Measurements from ENCODE around the gene DBR1.

- TF ChIP-seq ZBTB1 (CRISPR knock-in tag; IDR thresholded peaks at IDR 0.05; ENCODE audit: borderline replicate concordance): no peak
- TF ChIP-seq GABPB1 (CRISPR knock-in tag; IDR thresholded peaks at IDR 0.05): no peak
- TF ChIP-seq CEBPB (IDR thresholded peaks at IDR 0.05; ENCODE audit: borderline replicate concordance, low read depth, low read length): no peak
- no peak for TF ChIP-seq RAD21 (CRISPR knock-in tag; IDR thresholded peaks at IDR 0.05)
- TF ChIP-seq EP300 (IDR thresholded peaks at IDR 0.05; ENCODE audit: low read depth in 2 of 2, low read length in 2 of 2): no peak
- TF ChIP-seq EP300 (CRISPR knock-in tag; IDR thresholded peaks at IDR 0.05; ENCODE audit: borderline replicate concordance): no peak
- TF ChIP-seq CTCF (CRISPR knock-in tag; IDR thresholded peaks at IDR 0.05): no peak
- no peak for TF ChIP-seq PAX8 (CRISPR knock-in tag; IDR thresholded peaks at IDR 0.05; ENCODE audit: borderline replicate concordance)
- TF ChIP-seq, protein P1, sequence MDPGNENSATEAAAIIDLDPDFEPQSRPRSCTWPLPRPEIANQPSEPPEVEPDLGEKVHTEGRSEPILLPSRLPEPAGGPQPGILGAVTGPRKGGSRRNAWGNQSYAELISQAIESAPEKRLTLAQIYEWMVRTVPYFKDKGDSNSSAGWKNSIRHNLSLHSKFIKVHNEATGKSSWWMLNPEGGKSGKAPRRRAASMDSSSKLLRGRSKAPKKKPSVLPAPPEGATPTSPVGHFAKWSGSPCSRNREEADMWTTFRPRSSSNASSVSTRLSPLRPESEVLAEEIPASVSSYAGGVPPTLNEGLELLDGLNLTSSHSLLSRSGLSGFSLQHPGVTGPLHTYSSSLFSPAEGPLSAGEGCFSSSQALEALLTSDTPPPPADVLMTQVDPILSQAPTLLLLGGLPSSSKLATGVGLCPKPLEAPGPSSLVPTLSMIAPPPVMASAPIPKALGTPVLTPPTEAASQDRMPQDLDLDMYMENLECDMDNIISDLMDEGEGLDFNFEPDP (CRISPR knock-in tag; conservative IDR thresholded peaks at IDR 0.05): no peak
Measured at GRCh38 chr3:138148503-138148902, 26.2 kb downstream of the DBR1 start.
